K562 (cell line): Measurements from ENCODE around the gene ASB6. TPM values are rescaled to one million over a fixed set of nuclear protein-coding genes. Genes with fewer than 3 reads are reported as not detected.
A peak's percentile ranks its signal among the peaks of the same experiment; 100 is the strongest.

ENCODE experiments used
- ATAC-seq: fragments of 200-7000 bp; cut with Tn5 transposase; 3 replicates; pipeline ENCODE4 v1.9.1; 2020; ENCODE audit warnings: moderate library complexity
- BruUV-seq: library from RNA; stranded (reverse); fragments of 400-500 nt; replicated peaks from 2 replicates; lab custom pipeline; 2021; lab: Mats Ljungman, UMichigan
- CTCF ChIA-PET: fragments of 300-600 bp; formaldehyde crosslinking; extraction: SDS; loops from one replicate; lab custom pipeline; 2021; ENCODE audit warnings: low intra/inter-chr PET ratio; lab: Yijun Ruan, JAX
- POLR2A ChIA-PET: fragments of 300-600, 350-650 bp; sonication (Branson Sonifier 250); formaldehyde crosslinking; extraction: SDS; loops from one replicate; lab custom pipeline; 2021; ENCODE audit warnings: antibody characterized with exemption, inconsistent platforms; lab: Yijun Ruan, JAX
- DNase-seq, 4 experiments: peaks; one replicate each; pipeline versions ENCODE4 v3.0.0 to v3.0.0-alpha.2; 2011 to 2018; ENCODE audit warnings: low spot score in 3 of 4, mixed read lengths in 3 of 4; ENCODE audit errors: extremely low read depth in 1 of 4
- FAIRE-seq: peaks from 2 replicates; lab custom pipeline; 2011; peaks lifted over from hg19 to GRCh38; lab: Jason Lieb, UNC
- H2AFZ ChIP-seq: 2 replicates; pipeline ENCODE4 v1.6.0; 2011; ENCODE audit warnings: low read depth, low read length, control low read depth, inconsistent platforms
- H3K27ac ChIP-seq: fragments of 200-600 bp; 3 replicates; pipeline ENCODE4 v1.8.0; 2011; ENCODE audit warnings: low read depth, mild to moderate bottlenecking, control low read depth, inconsistent platforms, low read length, moderate library complexity, mixed read lengths; ENCODE audit errors: extremely low read depth
- H3K27me3 ChIP-seq, 2 experiments: fragments of 300-600 bp in 1 of 2; 2 replicates in 1 of 2; 3 replicates in 1 of 2; pipeline versions ENCODE4 v1.6.0 to v1.8.0; 2011; ENCODE audit warnings: inconsistent platforms in 2 of 2, low read length in 2 of 2, mild to moderate bottlenecking in 1 of 2, mixed read lengths in 1 of 2, moderate library complexity in 1 of 2; ENCODE audit not compliant: control insufficient read depth in 2 of 2, insufficient read depth in 2 of 2
- H3K36me3 ChIP-seq: fragments of 300-600 bp; 3 replicates; pipeline ENCODE4 v1.8.0; 2011; ENCODE audit warnings: mild to moderate bottlenecking, low read length, inconsistent platforms; ENCODE audit not compliant: control insufficient read depth, insufficient read depth
- H3K4me1 ChIP-seq, 2 experiments: fragments of 200-600 bp in 1 of 2; replicated peaks in 1 of 2; 2 replicates in 1 of 2; 3 replicates in 1 of 2; pipeline versions ENCODE4 v1.5.1 to v1.8.0; 2011; ENCODE audit warnings: inconsistent platforms in 2 of 2, low read length in 2 of 2, mild to moderate bottlenecking in 1 of 2, mixed read lengths in 1 of 2, moderate library complexity in 1 of 2; ENCODE audit not compliant: control insufficient read depth in 2 of 2, insufficient read depth in 2 of 2
- H3K4me2 ChIP-seq: 2 replicates; pipeline ENCODE4 v1.6.1; 2011; ENCODE audit warnings: low read length, control low read depth, inconsistent platforms, mixed read lengths; ENCODE audit not compliant: insufficient read depth
- H3K4me3 ChIP-seq: fragments of 200-600 bp; sonication (generic), shearing (Covaris generic); 2 replicates; pipeline ENCODE4 v1.5.1; 2016; ENCODE audit warnings: control low read depth, inconsistent platforms
- H3K79me2 ChIP-seq: fragments of 200-600 bp; 3 replicates; pipeline ENCODE4 v1.8.0; 2011; ENCODE audit warnings: low read length, inconsistent platforms; ENCODE audit not compliant: control insufficient read depth, insufficient read depth
- H3K9ac ChIP-seq, 2 experiments: 2 replicates each; pipeline versions ENCODE4 v1.6.0 to v1.6.1; 2011; ENCODE audit warnings: low read depth in 2 of 2, low read length in 2 of 2, control low read depth in 1 of 2, inconsistent platforms in 1 of 2, mild to moderate bottlenecking in 1 of 2, mixed read lengths in 1 of 2; ENCODE audit not compliant: insufficient read depth in 1 of 2
- H3K9me1 ChIP-seq: one replicate; pipeline ENCODE4 v1.6.0; 2011; ENCODE audit warnings: inconsistent platforms, mild to moderate bottlenecking, low read length, moderate library complexity; ENCODE audit not compliant: control insufficient read depth, insufficient read depth
- H3K9me3 ChIP-seq: replicated peaks from 2 replicates; pipeline ENCODE4 v1.5.1; 2011; ENCODE audit warnings: low read depth, low read length, inconsistent platforms; ENCODE audit not compliant: control insufficient read depth, insufficient read depth
- H4K20me1 ChIP-seq: replicated peaks from 2 replicates; pipeline ENCODE4 v1.6.1; 2011; ENCODE audit warnings: low read length, inconsistent platforms, mixed read lengths; ENCODE audit not compliant: control insufficient read depth, insufficient read depth
- NR4A1 ChIP-seq, 2 experiments: fragments of 250-450 bp in 1 of 2; fragments of 450-650 bp in 1 of 2; sonication (Bioruptor Pico) in 1 of 2; IDR thresholded peaks; 2 replicates each; pipeline versions ENCODE4 v1.4.0 to v1.6.1; 2016 to 2020; ENCODE audit warnings: mild to moderate bottlenecking in 2 of 2, missing compliant biosample characterization in 1 of 2, missing genetic modification characterization in 1 of 2, moderate library complexity in 1 of 2
- RFX1 ChIP-seq: fragments of 450-650 bp; IDR thresholded peaks from 2 replicates; pipeline ENCODE4 v1.6.1; 2016; ENCODE audit warnings: mild to moderate bottlenecking, moderate library complexity
- TCF7 ChIP-seq: sonication (generic); IDR thresholded peaks from 2 replicates; pipeline ENCODE4 v1.6.1; 2016; ENCODE audit warnings: antibody characterized with exemption, borderline replicate concordance
- ZNF23 ChIP-seq: fragments of 250-450 bp; sonication (Bioruptor Pico); IDR thresholded peaks from 2 replicates; pipeline ENCODE4 v1.4.0; 2020; ENCODE audit warnings: mild to moderate bottlenecking
- WGBS: fragments of 100-300 bp; shearing (Covaris generic); methylation state at CpG from one replicate; pipeline ENCODE4 v1.1.6; 2016; ENCODE audit warnings: low coverage, mixed read lengths; ENCODE audit not compliant: insufficient coverage; ENCODE audit errors: missing lambda C conversion rate; 5-methylcytosine and 5-hydroxymethylcytosine counted together
- in situ Hi-C: fragments of 300-500 bp; cut with MboI; formaldehyde crosslinking; loops from 4 replicates; pipeline ENCODE4 v1.15.0; 2018; ENCODE audit warnings: inconsistent platforms, mixed read lengths
- intact Hi-C: fragments of 100-400 bp; cut with micrococcal nuclease; formaldehyde crosslinking; loops from 2 replicates; pipeline ENCODE4 v1.14.2; 2022
- polyA plus RNA-seq, 8 experiments: library from polyadenylated mRNA; depleted of rRNA in 4 of 8; stranded (reverse) in 5 of 8; unstranded in 3 of 8; fragments of >200 nt; fragmentation: Nextera tagmentation in 2 of 8; fragmentation: Illumina TruSeq in 1 of 8; extraction: Ambion mirVana in 2 of 8; extraction: Trizol in 1 of 8; gene quantifications; 2 replicates each; pipeline versions ENCODE4 v1.2.1 to v1.2.3, GENCODE V29; 2011 to 2014; ENCODE audit warnings: inconsistent platforms in 1 of 8, missing spikeins in 1 of 8
- total RNA-seq, 7 experiments: library from RNA; depleted of rRNA in 6 of 7; stranded (reverse); fragments of >200 nt in 6 of 7; fragmentation: Illumina TruSeq in 2 of 7; extraction: Trizol in 2 of 7; gene quantifications; 2 replicates each; pipeline versions ENCODE4 v1.2.1 to v1.2.3, GENCODE V29; 2011 to 2021; ENCODE audit warnings: low replicate concordance in 1 of 7

Gene ASB6
- total and polyA plus RNA-seq, 9 of the 15 experiments (the other 6 are each of a cell fraction or from before 2014, with no cell fraction given), result 0.92 to 17.8 (median 11.3) TPM

GRCh38 chr9:129613520-129614175 is 28.3 kb downstream of the ASB6 start:
- intact Hi-C loops, result loop anchor here (5.0 kb wide), 1 partner anchor 291 kb away; no protein-coding TSS in a partner anchor
- 10% methylated on average over 18 of the region's 19 CpGs for WGBS

More at GRCh38 chr9:129613520-129614175, 28.3 kb downstream of the ASB6 start:
- 0 out of 2 replicates have a peak, but pooled peaks cover 10% of the 10 kb centered on the region for H4K20me1 ChIP-seq
- ChIA-PET CTCF (no interaction called here), POLR2A (interaction anchor here (0.7 to 1.9 kb wide), 3 partner anchors 8 to 410 kb away, joined by 3 to 6 read pairs (median 4); no protein-coding TSS in a partner anchor)
- no peaks in the 10 kb centered on the region for H3K79me2 ChIP-seq
- no peak for ATAC-seq
- no peaks in the 10 kb centered on the region for H3K9me3 ChIP-seq
- TF ChIP-seq TCF7 (no peak), RFX1 (peak; percentile 87), ZNF23 (no peak), NR4A1 (CRISPR knock-in tag; IDR thresholded peaks at IDR 0.05) (no peak), NR4A1 (tag; IDR thresholded peaks at IDR 0.05) (no peak)
- no peak overlapping the region for H3K4me3 ChIP-seq
- H3K4me2 ChIP-seq, result no peak overlapping the region
- no peak overlapping the region for H3K27ac ChIP-seq
- BruUV-seq, result no TSS peak
- peaks cover 5 to 44% of the 10 kb centered on the region in 2 experiments; a peak in 4 of 5 replicates for H3K4me1 ChIP-seq
- no peaks in the 10 kb centered on the region for H3K9me1 ChIP-seq
- no peak for FAIRE-seq
- H3K27me3 ChIP-seq, result peaks cover 5 to 41% of the 10 kb centered on the region in 2 experiments; a peak in 4 of 5 replicates
- no peak for DNase-seq
- in situ Hi-C loops, result loop anchor here (25.0 kb wide), 1 partner anchor 276 kb away; no protein-coding TSS in a partner anchor
- no peak overlapping the region for H2AFZ ChIP-seq
- no peak overlapping the region for H3K9ac ChIP-seq
- H3K36me3 ChIP-seq, result no peaks in the 10 kb centered on the region
